ENCODE results near the gene IRF5.
"Not testable (repeated sequence)": the region's sequence is repeated elsewhere in the genome, so short reads cannot be mapped to it uniquely, and the experiment has no call there.

Gene IRF5

DNA sequence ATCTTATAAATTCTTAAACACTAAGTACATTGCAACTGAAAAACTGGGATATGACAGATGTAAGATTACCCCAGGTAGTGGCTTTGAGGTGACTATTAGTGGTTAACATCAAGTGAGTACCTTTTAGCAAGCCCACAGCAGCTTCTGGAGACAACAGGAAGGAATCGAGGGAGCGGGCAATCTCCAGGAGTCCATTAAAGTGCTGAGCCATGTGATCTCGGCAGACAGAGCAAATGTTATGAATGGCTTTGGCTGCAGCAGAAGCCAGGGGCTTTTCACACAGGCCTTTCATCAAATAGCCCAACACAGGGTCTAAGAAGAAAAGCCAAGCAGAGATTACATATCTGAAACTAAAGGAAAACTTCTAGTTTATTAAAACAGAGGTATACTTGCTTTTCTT lies 48.9 kb downstream of the IRF5 start:
- no peak overlapping the region for H3K4me3 Mint-ChIP-seq
- no peaks in the 10 kb centered on the region for H3K27me3 Mint-ChIP-seq
- no peak overlapping the region for H3K27ac Mint-ChIP-seq
- no peaks in the 10 kb centered on the region for H3K9me3 Mint-ChIP-seq (ENCODE audit: low read depth)
- no peaks in the 10 kb centered on the region for H3K4me1 Mint-ChIP-seq (ENCODE audit: low read depth)
- H3K36me3 Mint-ChIP-seq = peaks cover 6% of the 10 kb centered on the region

DNA sequence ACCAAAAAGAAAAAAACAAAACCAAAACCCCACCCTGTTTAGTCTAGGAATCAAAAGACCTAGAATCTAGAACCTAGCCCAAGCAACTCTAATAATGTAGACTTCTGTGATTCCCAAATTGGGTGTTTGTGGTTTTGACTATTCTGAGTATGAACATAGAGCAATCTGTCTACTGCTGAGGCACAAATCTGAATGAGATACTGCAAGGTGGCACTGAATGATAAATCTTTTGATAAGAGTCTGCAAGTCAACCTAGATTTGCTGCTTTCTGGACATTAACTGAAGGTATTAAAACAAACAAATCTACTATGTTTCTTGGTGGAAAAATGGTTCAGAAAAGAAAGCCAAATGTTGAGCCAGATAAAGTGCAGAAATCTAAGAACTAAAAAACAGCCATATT lies 50.6 kb downstream of the IRF5 start:
- Mint-ChIP-seq H3K4me1 (ENCODE audit: low read depth) (no peaks in the 10 kb centered on the region), H3K27ac (no peak overlapping the region), H3K36me3 (peaks cover 2% of the 10 kb centered on the region), H3K4me3 (no peak overlapping the region), H3K9me3 (ENCODE audit: low read depth) (no peaks in the 10 kb centered on the region), H3K27me3 (no peaks in the 10 kb centered on the region)

DNA sequence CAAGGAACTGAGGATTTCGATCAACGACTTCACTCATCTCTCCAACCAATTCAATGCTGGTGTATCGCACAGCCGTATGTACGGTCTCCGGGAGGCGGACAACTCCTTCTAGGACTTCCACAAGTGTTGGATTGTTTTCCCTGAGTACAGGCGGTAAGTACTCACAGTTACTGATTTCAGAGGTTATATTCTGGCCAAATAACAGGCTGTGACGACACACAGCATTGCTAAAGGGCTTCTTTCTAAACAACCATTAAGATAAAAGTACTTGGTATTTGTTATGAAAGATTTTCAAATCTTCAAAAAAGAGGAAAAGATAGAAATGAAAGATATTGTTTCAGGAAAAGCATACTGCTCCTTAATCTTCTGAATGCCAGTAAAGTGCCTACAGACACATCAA lies 52.2 kb downstream of the IRF5 start:
- Mint-ChIP-seq H3K27ac (no peak overlapping the region), H3K27me3 (no peaks in the 10 kb centered on the region), H3K36me3 (peaks cover 2% of the 10 kb centered on the region)

DNA sequence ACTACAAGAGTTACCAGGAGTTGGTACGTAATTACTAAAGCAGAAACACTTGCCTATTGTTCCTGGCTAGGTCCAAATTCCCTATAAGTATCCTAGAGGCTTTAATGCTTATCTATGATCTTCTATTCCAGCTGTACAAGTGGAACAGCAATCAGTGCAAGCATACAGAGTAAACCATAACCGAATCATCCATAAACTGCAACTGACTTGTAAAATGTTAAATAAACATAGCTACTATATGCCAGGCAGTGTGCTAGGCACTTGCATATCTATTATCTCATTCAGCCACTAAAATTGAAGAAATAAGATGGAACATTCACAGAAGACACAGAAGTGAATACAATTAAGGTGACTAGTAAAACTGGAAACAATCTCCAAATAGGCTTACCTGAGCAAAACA lies 55.7 kb downstream of the IRF5 start:
- Mint-ChIP-seq H3K27ac (no peak overlapping the region), H3K4me3 (no peak overlapping the region), H3K36me3 (peaks cover 4% of the 10 kb centered on the region), H3K4me1 (ENCODE audit: low read depth) (no peaks in the 10 kb centered on the region), H3K27me3 (no peaks in the 10 kb centered on the region), H3K9me3 (ENCODE audit: low read depth) (no peaks in the 10 kb centered on the region)

More for the DNA sequence above, 52.2 kb downstream of the IRF5 start:
- H3K4me3 Mint-ChIP-seq = no peak overlapping the region
- H3K9me3 Mint-ChIP-seq (ENCODE audit: low read depth) = no peaks in the 10 kb centered on the region
- H3K4me1 Mint-ChIP-seq (ENCODE audit: low read depth) = no peaks in the 10 kb centered on the region

DNA sequence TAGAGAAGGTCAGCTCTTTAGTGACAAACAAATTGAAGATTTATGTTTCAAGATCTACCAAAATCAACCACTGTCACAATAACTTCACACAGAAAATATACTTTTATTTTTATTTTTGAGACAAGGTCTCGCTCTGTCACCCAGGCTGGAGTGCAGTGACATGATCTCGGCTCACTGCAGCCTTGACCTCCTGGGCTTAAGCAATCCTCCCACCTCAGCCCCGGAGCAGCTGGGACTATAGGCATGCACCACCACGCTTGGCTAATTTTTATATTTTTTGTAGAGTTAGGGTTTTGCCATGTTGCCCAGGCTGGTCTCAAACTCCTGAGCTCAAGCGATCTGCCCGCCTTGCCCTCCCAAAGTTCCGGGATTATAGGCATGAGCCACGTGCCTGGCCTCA lies 56.8 kb downstream of the IRF5 start:
- not testable (repeated sequence) for H3K27me3 Mint-ChIP-seq; H3K4me1 Mint-ChIP-seq (ENCODE audit: low read depth); H3K27ac Mint-ChIP-seq; H3K36me3 Mint-ChIP-seq; H3K4me3 Mint-ChIP-seq; H3K9me3 Mint-ChIP-seq (ENCODE audit: low read depth)

DNA sequence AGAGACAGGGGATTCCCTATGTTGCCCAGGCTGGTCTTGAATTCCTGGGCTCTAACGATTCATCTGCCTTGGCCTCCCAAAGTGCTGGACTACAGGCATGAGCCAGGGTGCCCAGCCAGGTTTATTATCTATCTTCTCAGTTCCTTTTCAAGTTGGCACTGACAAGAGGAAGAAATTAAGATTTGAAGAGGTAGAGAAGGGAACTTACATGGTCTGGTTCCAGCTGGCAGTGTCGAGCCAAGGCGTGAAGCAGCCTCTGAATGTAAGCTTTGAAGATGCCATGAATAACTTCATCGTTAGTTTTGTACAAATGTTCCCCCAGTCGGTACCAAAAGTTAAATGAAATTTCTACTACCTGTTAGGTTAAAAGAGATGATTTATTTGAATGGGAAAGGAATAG lies 59.5 kb downstream of the IRF5 start:
- Mint-ChIP-seq H3K4me1 (ENCODE audit: low read depth) (no peaks in the 10 kb centered on the region), H3K4me3 (no peak overlapping the region), H3K27me3 (no peaks in the 10 kb centered on the region), H3K36me3 (peaks cover 13% of the 10 kb centered on the region), H3K27ac (no peak overlapping the region), H3K9me3 (ENCODE audit: low read depth) (no peaks in the 10 kb centered on the region)

Measured in activated naive CD8-positive, alpha-beta T cell (primary cell).